CD14-positive monocyte (primary cell): ENCODE measurements around the gene PI4KB. TPM values are rescaled to one million over a fixed set of nuclear protein-coding genes. Genes with fewer than 3 reads are reported as not detected.

ENCODE experiments used
- DNase-seq, 3 donors: peaks; one replicate each; pipeline ENCODE4 v3.0.0-alpha.2; 2011 to 2022
- H2AFZ ChIP-seq: 2 replicates; pipeline ENCODE4 v1.6.0; 2012; ENCODE audit warnings: mild to moderate bottlenecking, low read depth, low read length, inconsistent platforms; ENCODE audit not compliant: insufficient read depth, poor library complexity, severe bottlenecking
- H3K27ac ChIP-seq, 2 donors: 1 replicate in 1 of 2; 2 replicates in 1 of 2; pipeline ENCODE4 v1.5.1; 2012 to 2013; ENCODE audit warnings: low read length in 2 of 2, control low read depth in 1 of 2, inconsistent platforms in 1 of 2, low read depth in 1 of 2, mild to moderate bottlenecking in 1 of 2
- H3K27me3 ChIP-seq, 2 donors: one replicate each; pipeline versions ENCODE4 v1.6.0 to v1.6.1; 2011 to 2013; ENCODE audit warnings: low read length in 2 of 2; ENCODE audit not compliant: control insufficient read depth in 2 of 2, insufficient read depth in 2 of 2
- H3K36me3 ChIP-seq, 2 donors: replicated peaks in 1 of 2; 1 replicate in 1 of 2; 2 replicates in 1 of 2; pipeline versions ENCODE4 v1.5.1 to v1.6.1; 2012 to 2013; ENCODE audit warnings: low read length in 2 of 2, control low read depth in 1 of 2, inconsistent platforms in 1 of 2, mild to moderate bottlenecking in 1 of 2; ENCODE audit not compliant: insufficient read depth in 2 of 2, control insufficient read depth in 1 of 2
- H3K4me1 ChIP-seq, 2 donors: 1 replicate in 1 of 2; 2 replicates in 1 of 2; pipeline versions ENCODE4 v1.5.1 to v1.6.1; 2012 to 2013; ENCODE audit warnings: low read length in 2 of 2, control low read depth in 1 of 2, inconsistent platforms in 1 of 2, mild to moderate bottlenecking in 1 of 2, moderate library complexity in 1 of 2; ENCODE audit not compliant: insufficient read depth in 2 of 2, control insufficient read depth in 1 of 2
- H3K4me2 ChIP-seq: replicated peaks from 2 replicates; pipeline ENCODE3; 2012; ENCODE audit warnings: low read length, moderate library complexity, mild to moderate bottlenecking; ENCODE audit not compliant: poor library complexity, severe bottlenecking; ENCODE audit errors: extremely low read depth
- H3K4me3 ChIP-seq, 3 experiments: fragments of 200-600 bp in 1 of 3; sonication (generic) in 1 of 3; replicated peaks in 1 of 3; 1 replicate in 2 of 3; 2 replicates in 1 of 3; pipeline ENCODE4 v1.5.1; 2011 to 2013; ENCODE audit warnings: low read length in 3 of 3, mild to moderate bottlenecking in 3 of 3, control low read depth in 2 of 3, low read depth in 2 of 3, inconsistent platforms in 1 of 3, moderate library complexity in 1 of 3
- H3K79me2 ChIP-seq: 2 replicates; pipeline ENCODE4 v1.6.0; 2012; ENCODE audit warnings: mild to moderate bottlenecking, control low read depth, inconsistent platforms, low read length, moderate library complexity; ENCODE audit not compliant: insufficient read depth
- H3K9ac ChIP-seq: 2 replicates; pipeline ENCODE4 v1.6.0; 2017; ENCODE audit warnings: low read length, mild to moderate bottlenecking; ENCODE audit not compliant: insufficient read depth, poor library complexity, severe bottlenecking
- H3K9me3 ChIP-seq, 2 donors: replicated peaks in 1 of 2; 1 replicate in 1 of 2; 2 replicates in 1 of 2; pipeline versions ENCODE4 v1.5.1 to v1.6.1; 2012 to 2013; ENCODE audit warnings: low read length in 2 of 2, control low read depth in 1 of 2; ENCODE audit not compliant: control insufficient read depth in 1 of 2, insufficient read depth in 1 of 2
- H4K20me1 ChIP-seq: 2 replicates; pipeline ENCODE4 v1.6.0; 2012; ENCODE audit warnings: mild to moderate bottlenecking, low read length, control low read depth, moderate library complexity; ENCODE audit not compliant: insufficient read depth
- H3K27ac Mint-ChIP-seq, 7 donors: one replicate each; pipeline ENCODE4 v1.8.0; 2020; ENCODE audit warnings: mild to moderate bottlenecking in 7 of 7, mixed read lengths in 7 of 7, moderate library complexity in 6 of 7, inconsistent platforms in 2 of 7
- H3K27me3 Mint-ChIP-seq, 3 donors: one replicate each; pipeline ENCODE4 v1.8.0; 2021 to 2022; ENCODE audit warnings: low read depth in 3 of 3, mild to moderate bottlenecking in 3 of 3, mixed read lengths in 3 of 3, moderate library complexity in 3 of 3, inconsistent platforms in 1 of 3
- H3K36me3 Mint-ChIP-seq, 2 donors: one replicate each; pipeline ENCODE4 v1.8.0; 2020; ENCODE audit warnings: mixed read lengths in 2 of 2, inconsistent platforms in 1 of 2, mild to moderate bottlenecking in 1 of 2
- H3K4me1 Mint-ChIP-seq: one replicate; pipeline ENCODE4 v1.8.0; 2020; ENCODE audit warnings: mild to moderate bottlenecking, mixed read lengths
- H3K4me3 Mint-ChIP-seq, 2 donors: one replicate each; pipeline ENCODE4 v1.8.0; 2020; ENCODE audit warnings: mild to moderate bottlenecking in 2 of 2, mixed read lengths in 2 of 2, moderate library complexity in 1 of 2
- H3K9me3 Mint-ChIP-seq, 7 donors: one replicate each; pipeline ENCODE4 v1.8.0; 2020 to 2022; ENCODE audit warnings: mixed read lengths in 7 of 7, mild to moderate bottlenecking in 6 of 7, moderate library complexity in 6 of 7, inconsistent platforms in 2 of 7
- CTCF ChIP-seq: fragments of 200-600 bp; IDR thresholded peaks from one replicate; pipeline ENCODE4 v1.8.0; 2022; ENCODE audit warnings: antibody characterized with exemption, mild to moderate bottlenecking
- WGBS: methylation state at CpG from one replicate; pipeline ENCODE4 v1.1.5; 2013; ENCODE audit warnings: missing lambda C conversion rate; ENCODE audit not compliant: insufficient coverage; 5-methylcytosine and 5-hydroxymethylcytosine counted together
- intact Hi-C, 2 donors: fragments of 100-400 bp; cut with micrococcal nuclease; formaldehyde crosslinking; loops; one replicate each; pipeline versions ENCODE4 v1.15.0 to v1.15.1; 2023
- polyA plus RNA-seq, 3 donors: library from polyadenylated mRNA; depleted of rRNA in 1 of 3; unstranded in 2 of 3; stranded (reverse) in 1 of 3; fragments of 300-500 nt in 2 of 3; fragments of >200 nt in 1 of 3; fragmentation: Illumina TruSeq in 2 of 3; gene quantifications; 1 replicate in 2 of 3; 2 replicates in 1 of 3; pipeline ENCODE4 v1.2.3, GENCODE V29; 2012 to 2021

Gene PI4KB
- polyA plus RNA-seq, 3 donors = 37.8 to 148 (median 50.3) TPM

- Mint-ChIP-seq H3K27me3 (peaks cover 0 to 1% (median 0%) of the 10 kb centered on the region in 3 donors), H3K27ac (peak within 1 kb of the TSS; percentile 99 to 100 (median 100)), H3K9me3 (peaks cover 0 to 2% (median 0%) of the 10 kb centered on the region in 7 donors), H3K4me1 (peaks cover 42% of the 10 kb centered on the region), H3K36me3 (peaks cover 20 to 34% of the 10 kb centered on the region in 2 donors), H3K4me3 (peak within 1 kb of the TSS; percentile 99 to 100)
- peak; percentile 99 for DNase-seq
- Histone ChIP-seq H3K4me1 (peaks cover 43 to 61% of the 10 kb centered on the region in 2 donors), H3K36me3 (peaks cover 21 to 27% of the 10 kb centered on the region in 2 donors), H3K4me3 (peak within 1 kb of the TSS; percentile 63 to 96 (median 88)), H4K20me1 (peaks cover 39% of the 10 kb centered on the region), H3K27me3 (no peaks in the 10 kb centered on the region), H3K9me3 (no peaks in the 10 kb centered on the region), H3K27ac (peak within 1 kb of the TSS; percentile 94 to 96), H3K4me2 (peak within 1 kb of the TSS; percentile 100), H3K79me2 (peaks cover 63% of the 10 kb centered on the region), H3K9ac (peak within 1 kb of the TSS; percentile 86), H2AFZ (peak within 1 kb of the TSS; percentile 65)
- intact Hi-C loops = loop anchor here in 1 of 2 donors (10.0 kb wide), 1 partner anchor 183 kb away; no protein-coding TSS in a partner anchor
- under 1% methylated on average over 58 of the region's 74 CpGs for WGBS
- TF ChIP-seq CTCF = no peak
Observed at GRCh38 chr1:151281969-151282882, 45.0 kb downstream of the PI4KB start, which contains the start of gene ZNF687. ZNF687 (plus strand) TSS chr1:151282299; CDS start chr1:151286292, 3,993 bp downstream.

GRCh38 chr1:151281225-151281968, 45.8 kb downstream of the PI4KB start:
- Histone ChIP-seq H3K9me3 (no peaks in the 10 kb centered on the region), H3K4me3 (peak overlapping the region; percentile 63 to 96 (median 88)), H3K9ac (peak overlapping the region; percentile 86), H3K4me2 (peak overlapping the region; percentile 100), H2AFZ (peak overlapping the region; percentile 49), H3K4me1 (peaks cover 50 to 70% of the 10 kb centered on the region in 2 donors), H3K79me2 (peaks cover 55% of the 10 kb centered on the region), H3K27me3 (no peaks in the 10 kb centered on the region), H4K20me1 (peaks cover 31% of the 10 kb centered on the region), H3K36me3 (peaks cover 13 to 18% of the 10 kb centered on the region in 2 donors), H3K27ac (peak overlapping the region; percentile 94 to 96)
- intact Hi-C loops = loop anchor here in 1 of 2 donors (10.0 kb wide), 1 partner anchor 183 kb away; no protein-coding TSS in a partner anchor
- 0% methylated on average over 31 of the region's 48 CpGs for WGBS
- peaks cover 0 to 1% (median 0%) of the 10 kb centered on the region in 3 donors for H3K27me3 Mint-ChIP-seq
- peaks cover 51% of the 10 kb centered on the region for H3K4me1 Mint-ChIP-seq
- H3K4me3 Mint-ChIP-seq = peak overlapping the region; percentile 99 to 100
- TF ChIP-seq CTCF = no peak
- H3K9me3 Mint-ChIP-seq = peaks cover 0 to 8% (median 0%) of the 10 kb centered on the region in 7 donors
- H3K36me3 Mint-ChIP-seq = peaks cover 15 to 28% of the 10 kb centered on the region in 2 donors
- DNase-seq = peak; percentile 92 to 96 (median 95)
- peak overlapping the region; percentile 99 to 100 (median 100) for H3K27ac Mint-ChIP-seq
